HG03064 (cell line): ENCODE data around the gene TENM3.

Experiments used
- ATAC-seq: cut with Tn5 transposase; IDR thresholded peaks from one replicate; pipeline ENCODE4 v1.9.1; 2021; ENCODE audit warnings: low read depth; ENCODE audit not compliant: unreplicated experiment

Gene TENM3

GRCh38 chr4:182699201-182699600 lies 456.0 kb downstream of the TENM3 start:
- ATAC-seq, result no peak

- no peak for ATAC-seq
Observed at GRCh38 chr4:182699795-182700194, 456.6 kb downstream of the TENM3 start.

GRCh38 chr4:182700362-182701160 lies 457.4 kb downstream of the TENM3 start:
- no peak for ATAC-seq

GRCh38 chr4:182704077-182704476 lies 460.9 kb downstream of the TENM3 start:
- no peak for ATAC-seq

GRCh38 chr4:182704948-182705347 lies 461.7 kb downstream of the TENM3 start:
- ATAC-seq, result no peak

GRCh38 chr4:182705389-182705788 lies 462.2 kb downstream of the TENM3 start:
- ATAC-seq, result no peak

GRCh38 chr4:182711211-182711610 lies 468.0 kb downstream of the TENM3 start:
- ATAC-seq, result no peak

- no peak for ATAC-seq
Observed at GRCh38 chr4:182715548-182715947, 472.3 kb downstream of the TENM3 start.

- ATAC-seq, result no peak
Observed at GRCh38 chr4:182716192-182716591, 473.0 kb downstream of the TENM3 start.

GRCh38 chr4:182717788-182718583 lies 474.8 kb downstream of the TENM3 start:
- ATAC-seq, result peak; percentile 54

GRCh38 chr4:182724414-182724813 lies 481.2 kb downstream of the TENM3 start:
- ATAC-seq, result no peak

GRCh38 chr4:182729516-182729915 lies 486.3 kb downstream of the TENM3 start:
- ATAC-seq, result no peak

GRCh38 chr4:182730791-182731190 lies 487.6 kb downstream of the TENM3 start:
- ATAC-seq, result no peak

- no peak for ATAC-seq
Observed at GRCh38 chr4:182736207-182736606, 493.0 kb downstream of the TENM3 start.

GRCh38 chr4:182738283-182739047 lies 495.3 kb downstream of the TENM3 start:
- no peak for ATAC-seq

GRCh38 chr4:182740256-182740655 lies 497.1 kb downstream of the TENM3 start:
- no peak for ATAC-seq

- ATAC-seq, result no peak
Observed at GRCh38 chr4:182741054-182741453, 497.9 kb downstream of the TENM3 start.

- ATAC-seq, result no peak
Observed at GRCh38 chr4:182741914-182742313, 498.7 kb downstream of the TENM3 start.

GRCh38 chr4:182743815-182744214 lies 500.6 kb downstream of the TENM3 start:
- no peak for ATAC-seq

- ATAC-seq, result no peak
Observed at GRCh38 chr4:182745237-182745636, 502.0 kb downstream of the TENM3 start.

- no peak for ATAC-seq
Observed at GRCh38 chr4:182746876-182747275, 503.7 kb downstream of the TENM3 start.
